ENCODE measurements around the gene ODAD3. TPM values are rescaled to one million over a fixed set of nuclear protein-coding genes. Genes with fewer than 3 reads are reported as not detected.
A peak's percentile ranks its signal among the peaks of the same experiment; 100 is the strongest.
"Not testable (repeated sequence)": the region's sequence is repeated elsewhere in the genome, so short reads cannot be mapped to it uniquely, and the experiment has no call there.

The ODAD3 gene
- total RNA-seq, 1 experiment from 2014 or later, result 0.52 TPM

- Histone ChIP-seq H3K9me3 (ENCODE audit: control insufficient read depth in 1 of 2, insufficient read depth in 1 of 2, low read depth in 1 of 2, low read length in 2 of 2) (no peaks in the 10 kb centered on the region), H3K9ac (ENCODE audit: low read length) (peak overlapping the region; percentile 54), H3K36me3 (ENCODE audit: control insufficient read depth in 1 of 2, insufficient read depth in 2 of 2, low read length in 2 of 2) (peaks cover 15 to 16% of the 10 kb centered on the region in 2 experiments; a peak in 3 of 4 replicates), H2AFZ (ENCODE audit: low read depth, low read length, poor library complexity, severe bottlenecking) (peak overlapping the region; percentile 86), H3K4me2 (ENCODE audit: low read length) (peak overlapping the region; percentile 98), H3K4me1 (ENCODE audit: control insufficient read depth in 1 of 2, insufficient read depth in 2 of 2, low read length in 2 of 2) (peaks cover 11 to 17% of the 10 kb centered on the region in 2 experiments), H4K20me1 (ENCODE audit: insufficient read depth) (no peaks in the 10 kb centered on the region), H3K4me3 (replicated peaks in 1 of 2; ENCODE audit: low read depth in 1 of 2, low read length in 2 of 2) (peak overlapping the region; percentile 38 to 98), H3K27ac (ENCODE audit: low read depth, low read length) (peak overlapping the region; percentile 47; the same call in 1 of the 2 replicates), H3K79me2 (ENCODE audit: insufficient read depth, low read length) (peaks cover 30% of the 10 kb centered on the region), H3K27me3 (ENCODE audit: insufficient read depth, low read length) (no peaks in the 10 kb centered on the region), H3K9me2 (ENCODE audit: insufficient read depth) (no peaks in the 10 kb centered on the region)
- POLR2A ChIA-PET, result interaction anchor here (1.0 to 1.4 kb wide), 4 partner anchors 16 to 60 kb away, joined by 3 to 9 read pairs (median 5); partner anchors contain the start of gene EPOR
- no peak for DNase-seq (ENCODE audit: low read depth, low spot score)
- intact Hi-C loops (cut with micrococcal nuclease), result loop anchor here (1.0 to 5.0 kb wide), 2 partner anchors 53 to 142 kb away; no protein-coding TSS in a partner anchor
- RAD21 ChIA-PET (ENCODE audit: low non-redundant PET in 1 of 2, low total read pairs in 2 of 2, uncharacterized antibody in 2 of 2, unreplicated experiment in 2 of 2), result interaction anchor here in 1 of 2 experiments (1.4 kb wide), 1 partner anchor 53 kb away, joined by 3 read pairs; no protein-coding TSS in a partner anchor
- CTCF ChIA-PET, result interaction anchor here (0.7 to 1.6 kb wide), 10 partner anchors 9 to 185 kb away, joined by 3 to 48 read pairs (median 5); partner anchors contain the start of genes ELOF1, EPOR, RGL3 and SWSAP1
- TF ChIP-seq SIN3A (IDR thresholded peaks at IDR 0.05; ENCODE audit: low read depth), result no peak
- no peak for TF ChIP-seq EZH2 (IDR thresholded peaks at IDR 0.05)
- no peak for TF ChIP-seq CBX3 (IDR thresholded peaks at IDR 0.05; ENCODE audit: low read depth)
- no peak for TF ChIP-seq REST (IDR thresholded peaks at IDR 0.05; ENCODE audit: low read depth)
- no peak for TF ChIP-seq POLR2A (IDR thresholded peaks at IDR 0.05; ENCODE audit: borderline replicate concordance, extremely low read depth, insufficient read depth, insufficient read length)
- no TSS peak for BruUV-seq (replicated peaks)
- peak; percentile 22 for ATAC-seq
Measured at GRCh38 chr19:11434703-11435056, 241 bp downstream of the ODAD3 start.

DNA sequence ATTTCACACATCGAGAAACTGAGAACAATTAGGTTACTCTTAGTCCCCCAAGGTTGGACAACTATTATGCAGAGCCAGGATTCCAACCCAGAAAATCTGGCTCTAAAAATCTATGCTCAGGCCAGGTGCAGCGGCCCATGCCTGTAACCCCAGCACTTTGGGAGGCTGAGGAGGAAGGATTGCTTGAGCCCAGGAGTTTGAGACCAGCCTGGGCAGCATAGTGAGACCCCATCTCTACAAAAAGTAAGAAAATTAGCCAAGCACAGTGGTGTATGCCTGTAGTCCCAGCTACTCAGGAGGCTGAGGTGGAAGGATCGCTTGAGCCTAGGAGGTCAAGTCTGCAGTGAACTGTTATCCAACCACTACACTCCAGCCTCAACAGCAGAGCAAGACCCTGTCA lies 1.4 kb downstream of the ODAD3 start:
- RAD21 ChIA-PET (ENCODE audit: low non-redundant PET in 1 of 2, low total read pairs in 2 of 2, uncharacterized antibody in 2 of 2, unreplicated experiment in 2 of 2); H3K27ac ChIP-seq (ENCODE audit: low read depth, low read length); H3K9ac ChIP-seq (ENCODE audit: low read length); CTCF ChIA-PET; H4K20me1 ChIP-seq (ENCODE audit: insufficient read depth); H3K9me2 ChIP-seq (ENCODE audit: insufficient read depth); ATAC-seq; H3K27me3 ChIP-seq (ENCODE audit: insufficient read depth, low read length); H3K9me3 ChIP-seq (ENCODE audit: control insufficient read depth in 1 of 2, insufficient read depth in 1 of 2, low read depth in 1 of 2, low read length in 2 of 2); H3K4me2 ChIP-seq (ENCODE audit: low read length); DNase-seq (ENCODE audit: low read depth, low spot score); POLR2A ChIA-PET; H2AFZ ChIP-seq (ENCODE audit: low read depth, low read length, poor library complexity, severe bottlenecking); BruUV-seq (replicated peaks); H3K4me3 ChIP-seq (replicated peaks in 1 of 2; ENCODE audit: low read depth in 1 of 2, low read length in 2 of 2); intact Hi-C loops (cut with micrococcal nuclease): not testable (repeated sequence)
- peaks cover 11 to 17% of the 10 kb centered on the region in 2 experiments for H3K4me1 ChIP-seq (ENCODE audit: control insufficient read depth in 1 of 2, insufficient read depth in 2 of 2, low read length in 2 of 2)
- H3K79me2 ChIP-seq (ENCODE audit: insufficient read depth, low read length), result peaks cover 30% of the 10 kb centered on the region
- peaks cover 9 to 16% of the 10 kb centered on the region in 2 experiments; a peak in 3 of 4 replicates for H3K36me3 ChIP-seq (ENCODE audit: control insufficient read depth in 1 of 2, insufficient read depth in 2 of 2, low read length in 2 of 2)
